Body of pancreas (tissue), 4 donors: ENCODE results near the gene ABL1. TPM values are rescaled to one million over a fixed set of nuclear protein-coding genes. Genes with fewer than 3 reads are reported as not detected.

Source experiments
- ATAC-seq: fragments of 150-250 bp; one replicate; pipeline ENCODE4 v1.9.1; 2016
- DNase-seq, 4 donors: peaks; one replicate each; pipeline ENCODE4 v3.0.0-alpha.2; 2019
- H3K27ac ChIP-seq, 4 donors: fragments of 200-600 bp; sonication (generic); 1 replicate in 3 of 4; 2 replicates in 1 of 4; pipeline versions ENCODE4 v1.5.1 to v1.6.1; 2016 to 2019; ENCODE audit warnings: mild to moderate bottlenecking in 1 of 4, mixed read lengths in 1 of 4, moderate library complexity in 1 of 4
- H3K27me3 ChIP-seq, 2 donors: fragments of 200-600 bp; sonication (generic); one replicate each; pipeline ENCODE4 v1.6.0; 2016; ENCODE audit warnings: mild to moderate bottlenecking in 1 of 2
- H3K36me3 ChIP-seq, 2 donors: fragments of 200-600 bp; sonication (generic); replicated peaks in 1 of 2; 2 replicates each; pipeline ENCODE4 v1.5.1; 2016; ENCODE audit warnings: low read depth in 2 of 2; ENCODE audit not compliant: insufficient read depth in 1 of 2
- H3K4me1 ChIP-seq: fragments of 200-600 bp; sonication (generic); one replicate; pipeline ENCODE4 v1.6.0; 2016
- H3K4me3 ChIP-seq, 2 donors: fragments of 200-600 bp; sonication (generic); 1 replicate in 1 of 2; 2 replicates in 1 of 2; pipeline ENCODE4 v1.5.1; 2016 to 2019
- H3K9me3 ChIP-seq, 3 donors: fragments of 200-600 bp; sonication (generic); 1 replicate in 2 of 3; 2 replicates in 1 of 3; pipeline ENCODE4 v1.5.1; 2016
- POLR2A ChIP-seq, 3 donors: fragments of 450-650 bp; IDR thresholded peaks; one replicate each; pipeline ENCODE4 v1.6.1; 2016; ENCODE audit warnings: antibody characterized with exemption in 3 of 3, mild to moderate bottlenecking in 2 of 3
- WGBS, 2 donors: methylation state at CpG; one replicate each; pipeline ENCODE4 v1.1.5; 2017; 5-methylcytosine and 5-hydroxymethylcytosine counted together
- intact Hi-C: fragments of 100-400 bp; cut with DNase I; formaldehyde crosslinking; loops from one replicate; pipeline ENCODE4 v1.15.1; 2023
- total RNA-seq, 2 donors: library from RNA; depleted of rRNA; stranded (reverse); fragments of >200 nt; gene quantifications; one replicate each; pipeline ENCODE4 v1.1.0, GENCODE V29; 2016
- TF ChIP-seq, protein P1 (sequence below), 7 experiments: fragments of 450-650 bp in 4 of 7; fragments of 200-600 bp in 3 of 7; sonication (generic) in 3 of 7; IDR thresholded peaks; one replicate each; pipeline ENCODE4 v1.5.1; 2016 to 2019; ENCODE audit warnings: antibody characterized with exemption in 7 of 7

The ABL1 gene
- total RNA-seq, 2 donors from 2014 or later, result 23.3 to 29.0 TPM

DNA sequence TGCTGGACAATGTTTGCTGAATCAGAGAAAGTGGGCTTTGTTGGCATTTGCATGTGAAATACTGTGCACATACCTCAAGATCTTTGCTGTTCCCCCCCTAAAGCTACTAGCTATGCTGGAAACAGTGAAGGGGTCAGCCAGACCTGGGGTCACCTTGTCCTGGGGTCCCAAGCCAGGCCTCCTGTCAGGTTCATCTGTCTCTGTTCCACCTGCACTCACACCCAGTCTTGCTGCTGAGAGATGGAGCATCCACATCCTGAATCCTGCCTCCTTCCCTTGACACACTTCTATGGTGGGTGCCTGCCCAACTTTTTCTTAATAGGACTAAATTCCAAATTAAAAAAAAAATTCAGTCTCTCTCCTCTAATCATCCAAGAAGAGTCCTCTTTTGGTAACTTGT lies 4.0 kb upstream of the ABL1 start:
- DNase-seq (no peak), ATAC-seq (no peak)
- intact Hi-C loops, result no loop called here
- H3K9me3 ChIP-seq, result no peaks in the 10 kb centered on the region
- TF ChIP-seq, protein P1, sequence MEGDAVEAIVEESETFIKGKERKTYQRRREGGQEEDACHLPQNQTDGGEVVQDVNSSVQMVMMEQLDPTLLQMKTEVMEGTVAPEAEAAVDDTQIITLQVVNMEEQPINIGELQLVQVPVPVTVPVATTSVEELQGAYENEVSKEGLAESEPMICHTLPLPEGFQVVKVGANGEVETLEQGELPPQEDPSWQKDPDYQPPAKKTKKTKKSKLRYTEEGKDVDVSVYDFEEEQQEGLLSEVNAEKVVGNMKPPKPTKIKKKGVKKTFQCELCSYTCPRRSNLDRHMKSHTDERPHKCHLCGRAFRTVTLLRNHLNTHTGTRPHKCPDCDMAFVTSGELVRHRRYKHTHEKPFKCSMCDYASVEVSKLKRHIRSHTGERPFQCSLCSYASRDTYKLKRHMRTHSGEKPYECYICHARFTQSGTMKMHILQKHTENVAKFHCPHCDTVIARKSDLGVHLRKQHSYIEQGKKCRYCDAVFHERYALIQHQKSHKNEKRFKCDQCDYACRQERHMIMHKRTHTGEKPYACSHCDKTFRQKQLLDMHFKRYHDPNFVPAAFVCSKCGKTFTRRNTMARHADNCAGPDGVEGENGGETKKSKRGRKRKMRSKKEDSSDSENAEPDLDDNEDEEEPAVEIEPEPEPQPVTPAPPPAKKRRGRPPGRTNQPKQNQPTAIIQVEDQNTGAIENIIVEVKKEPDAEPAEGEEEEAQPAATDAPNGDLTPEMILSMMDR (IDR thresholded peaks at IDR 0.05), result no peak
- no peak for TF ChIP-seq POLR2A (IDR thresholded peaks at IDR 0.05)
- H3K27me3 ChIP-seq, result no peaks in the 10 kb centered on the region
- peaks cover 16% of the 10 kb centered on the region for H3K4me1 ChIP-seq
- H3K4me3 ChIP-seq, result no peak overlapping the region
- no peaks in the 10 kb centered on the region for H3K36me3 ChIP-seq
- H3K27ac ChIP-seq, result no peak overlapping the region

DNA sequence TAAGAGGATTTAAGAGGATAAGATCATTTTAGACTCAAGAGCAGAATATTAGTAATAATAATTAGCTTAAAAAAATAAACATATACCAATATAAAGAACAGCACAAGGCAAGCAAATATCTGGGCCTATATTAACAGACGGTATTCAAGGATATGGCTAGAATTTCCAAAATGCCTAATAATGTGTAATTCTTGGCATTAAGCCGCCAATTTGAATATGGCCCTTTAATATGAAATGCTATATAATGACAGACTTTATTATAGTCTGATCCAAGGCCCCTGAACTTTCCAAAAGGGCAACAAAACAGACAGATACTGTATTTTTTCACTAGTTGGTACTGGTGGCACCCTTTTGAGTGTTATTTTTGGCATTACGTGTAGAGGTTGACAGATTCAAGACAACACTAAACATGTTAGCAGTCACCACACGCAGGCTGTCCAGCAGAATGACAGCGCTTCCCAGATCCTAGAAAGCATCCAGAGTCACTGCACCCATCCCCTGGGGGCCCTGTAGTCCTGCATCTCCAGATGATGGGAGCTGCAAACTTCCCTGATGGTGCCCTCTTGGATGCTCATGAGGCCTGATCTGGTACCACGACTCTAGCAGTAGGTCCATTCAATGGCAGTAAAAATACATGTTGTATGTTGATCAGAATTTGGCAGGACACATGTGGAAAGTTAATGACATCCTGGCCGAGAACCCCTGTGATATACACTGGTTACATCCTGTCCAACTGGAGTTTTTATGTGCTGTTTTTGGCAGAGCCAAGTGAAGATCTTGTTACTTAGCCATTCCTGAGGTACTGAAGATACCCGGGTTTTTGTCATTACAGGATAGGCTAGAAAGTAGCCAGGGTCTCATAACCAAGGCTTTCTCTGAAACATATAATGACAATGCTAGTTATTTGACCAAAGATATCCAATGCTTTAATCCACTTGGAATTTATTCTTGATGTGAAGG lies 1.7 kb upstream of the ABL1 start:
- DNase-seq, result no peak
- WGBS, 2 donors, result 77 to 84% methylated on average over 7 to 8 of the region's 8 CpGs
- Histone ChIP-seq H3K4me3 (no peak overlapping the region), H3K4me1 (peaks cover 37% of the 10 kb centered on the region), H3K27ac (peak overlapping the region in 2 of 4 donors; percentile 83 to 90), H3K27me3 (no peaks in the 10 kb centered on the region), H3K36me3 (no peaks in the 10 kb centered on the region), H3K9me3 (no peaks in the 10 kb centered on the region)
- TF ChIP-seq, protein P1 (IDR thresholded peaks at IDR 0.05), result no peak
- TF ChIP-seq POLR2A (IDR thresholded peaks at IDR 0.05), result no peak
- ATAC-seq, result no peak
- intact Hi-C loops, result no loop called here

DNA sequence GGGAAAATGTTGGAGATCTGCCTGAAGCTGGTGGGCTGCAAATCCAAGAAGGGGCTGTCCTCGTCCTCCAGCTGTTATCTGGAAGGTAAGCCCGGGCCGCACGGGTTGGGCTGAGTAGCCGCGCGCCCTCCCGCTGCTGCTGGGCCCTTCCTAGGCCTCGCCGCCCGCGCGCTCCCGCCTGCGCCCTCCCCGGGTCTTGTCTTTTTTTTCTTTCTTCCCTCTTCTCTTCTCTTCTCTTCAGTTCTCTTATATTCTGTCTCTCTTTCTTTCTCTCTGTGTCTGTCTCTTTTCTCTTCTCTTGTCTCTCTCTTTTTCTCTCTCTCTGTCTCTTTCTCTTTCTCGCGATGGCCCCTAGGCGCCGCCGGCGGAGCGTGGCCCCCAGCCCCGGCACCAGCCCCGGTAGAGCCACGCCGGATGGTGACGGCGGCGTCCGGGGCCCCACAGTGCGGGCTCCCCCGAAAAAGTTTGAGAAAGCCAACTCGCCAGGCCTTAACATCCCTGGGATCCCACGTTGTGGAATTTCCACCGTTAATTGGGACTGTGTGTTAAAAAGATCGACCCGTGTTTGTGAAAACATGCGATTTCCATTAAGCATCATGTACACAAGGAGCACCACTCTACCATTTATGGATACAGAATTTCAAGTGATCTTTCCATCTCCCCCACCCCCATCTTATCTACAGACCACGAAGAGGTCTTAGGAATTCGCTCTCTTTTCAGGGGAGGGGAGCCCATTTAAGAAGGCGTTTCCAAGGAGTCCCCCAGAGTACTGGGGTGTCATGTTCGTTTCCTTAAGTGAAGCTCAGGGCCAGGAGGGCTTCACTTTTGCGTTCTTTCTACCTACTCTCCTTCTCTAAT lies 616 bp downstream of the ABL1 start:
- peaks cover 49% of the 10 kb centered on the region for H3K4me1 ChIP-seq
- 1 to 2% methylated on average over 44 of the region's 44 CpGs for WGBS, 2 donors
- peak overlapping the region; percentile 41 to 57 for H3K4me3 ChIP-seq
- peak overlapping the region; percentile 79 to 93 (median 86) for H3K27ac ChIP-seq
- TF ChIP-seq POLR2A (IDR thresholded peaks at IDR 0.05), result no peak
- TF ChIP-seq, protein P1 (IDR thresholded peaks at IDR 0.05), result no peak
- H3K9me3 ChIP-seq, result no peaks in the 10 kb centered on the region
- intact Hi-C loops, result no loop called here
- H3K36me3 ChIP-seq, result no peaks in the 10 kb centered on the region
- DNase-seq (peak; percentile 57 to 67 (median 60)), ATAC-seq (peak; percentile 66)
- H3K27me3 ChIP-seq, result no peaks in the 10 kb centered on the region

DNA sequence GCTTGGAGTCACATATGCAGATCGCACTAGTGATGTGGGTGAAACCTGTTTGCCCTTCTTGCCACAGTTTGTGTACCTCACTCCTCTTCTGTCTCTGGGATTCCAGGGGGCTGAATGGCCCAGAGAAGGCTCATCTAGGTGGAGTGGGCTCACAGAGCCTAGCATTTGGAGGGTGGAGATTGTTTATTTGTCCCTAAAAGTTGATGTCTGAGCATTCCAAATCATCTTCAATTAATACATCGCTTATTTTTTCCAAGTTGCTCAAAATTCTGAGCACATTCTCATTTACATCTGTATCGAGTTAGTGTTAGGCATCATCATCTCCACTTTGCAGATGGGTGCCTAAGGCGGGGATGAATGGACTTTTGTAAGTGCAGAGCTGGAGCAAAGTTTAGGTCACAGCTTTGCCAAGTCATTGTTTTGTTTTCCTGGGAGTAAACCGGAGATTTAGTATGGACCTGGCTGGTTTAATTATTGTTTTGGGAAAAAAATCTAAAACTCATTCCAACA lies 2.0 kb downstream of the ABL1 start:
- intact Hi-C loops, result no loop called here
- ATAC-seq, result no peak

More for the DNA sequence above, 2.0 kb downstream of the ABL1 start:
- H3K4me3 ChIP-seq, result no peak overlapping the region
- TF ChIP-seq, protein P1 (IDR thresholded peaks at IDR 0.05), result no peak
- TF ChIP-seq POLR2A (IDR thresholded peaks at IDR 0.05), result no peak
- no peaks in the 10 kb centered on the region for H3K27me3 ChIP-seq
- H3K36me3 ChIP-seq, result no peaks in the 10 kb centered on the region
- no peaks in the 10 kb centered on the region for H3K9me3 ChIP-seq
- H3K27ac ChIP-seq, result peak overlapping the region in 3 of 4 donors; percentile 50 to 93 (median 57)
- 44 to 51% methylated on average over 5 of the region's 5 CpGs for WGBS, 2 donors
- peaks cover 47% of the 10 kb centered on the region for H3K4me1 ChIP-seq
- DNase-seq, result no peak
